GM10248 (cell line): ENCODE data around the gene PPP4R4.

ENCODE experiments used
- CTCF ChIA-PET: fragments of 300-600 bp; sonication (Branson Sonifier 250); formaldehyde crosslinking; extraction: SDS; loops from one replicate; lab custom pipeline; 2021; ENCODE audit warnings: antibody characterized with exemption; lab: Yijun Ruan, JAX
- POLR2A ChIA-PET: fragments of 350-650 bp; sonication (Branson Sonifier 250); formaldehyde crosslinking; extraction: SDS; loops from one replicate; lab custom pipeline; 2020; ENCODE audit warnings: antibody characterized with exemption; lab: Yijun Ruan, JAX
- DNase-seq: peaks from one replicate; pipeline ENCODE4 v3.0.0; 2012; ENCODE audit errors: extremely low spot score
- CTCF ChIP-seq: IDR thresholded peaks from 2 replicates; pipeline ENCODE4 v1.5.1; 2012; ENCODE audit warnings: mild to moderate bottlenecking, low read depth; ENCODE audit errors: extremely low read depth, missing control alignments, control extremely low read depth

PPP4R4 gene

GRCh38 chr14:94157197-94157596 lies 16.9 kb upstream of the PPP4R4 start:
- DNase-seq = no peak
- CTCF ChIA-PET = interaction anchor here (0.7 to 1.8 kb wide), 5 partner anchors 16 to 121 kb away, joined by 3 to 7 read pairs (median 3); no protein-coding TSS in a partner anchor
- POLR2A ChIA-PET = no interaction called here
- no peak for TF ChIP-seq CTCF

GRCh38 chr14:94158239-94158883 lies 15.8 kb upstream of the PPP4R4 start:
- no peak for DNase-seq
- ChIA-PET POLR2A (no interaction called here), CTCF (interaction anchor here (1.1 to 1.8 kb wide), 4 partner anchors 10 to 122 kb away, joined by 3 to 7 read pairs (median 3); no protein-coding TSS in a partner anchor)
- no peak for TF ChIP-seq CTCF

GRCh38 chr14:94161058-94161457 lies 13.1 kb upstream of the PPP4R4 start:
- ChIA-PET POLR2A (no interaction called here), CTCF (interaction anchor here (1.1 to 1.8 kb wide), 2 partner anchors 9 to 24 kb away, joined by 3 to 6 read pairs; no protein-coding TSS in a partner anchor)
- no peak for DNase-seq
- TF ChIP-seq CTCF = no peak

- CTCF ChIA-PET = interaction anchor here (0.9 to 1.7 kb wide), 6 partner anchors 8 to 222 kb away, joined by 3 to 4 read pairs (median 4); no protein-coding TSS in a partner anchor
- TF ChIP-seq CTCF = no peak
- POLR2A ChIA-PET = no interaction called here
- DNase-seq = no peak
These were observed 12.1 kb upstream of the PPP4R4 start for GRCh38 chr14:94161981-94162380.

- ChIA-PET POLR2A (no interaction called here), CTCF (interaction anchor here (0.9 to 2.2 kb wide), 6 partner anchors 18 to 223 kb away, joined by 3 to 5 read pairs (median 4); no protein-coding TSS in a partner anchor)
- TF ChIP-seq CTCF = no peak
- DNase-seq = no peak
These were observed 11.7 kb upstream of the PPP4R4 start for GRCh38 chr14:94162466-94162865.

GRCh38 chr14:94163796-94164195 lies 10.3 kb upstream of the PPP4R4 start:
- ChIA-PET CTCF (interaction anchor here (2.2 to 2.4 kb wide), 2 partner anchors 18 to 32 kb away, joined by 5 to 7 read pairs; no protein-coding TSS in a partner anchor), POLR2A (no interaction called here)
- no peak for TF ChIP-seq CTCF
- no peak for DNase-seq
